OCI-LY7 (cell line): Measurements from ENCODE around the gene ADCYAP1.

Source experiments
- CTCF ChIP-seq: fragments of 200-600 bp; sonication (generic); conservative IDR thresholded peaks from 2 replicates; pipeline ENCODE4 v1.5.1; 2014; ENCODE audit warnings: mild to moderate bottlenecking, antibody characterized with exemption, low read length, moderate library complexity, mixed read lengths
- EZH2phosphoT487 ChIP-seq: fragments of 200-600 bp; sonication (generic); IDR thresholded peaks from 2 replicates; pipeline ENCODE4 v1.6.1; 2018; ENCODE audit warnings: low read depth, borderline replicate concordance, mild to moderate bottlenecking, mixed run types, antibody characterized with exemption, low read length, moderate library complexity, mixed read lengths

DNA sequence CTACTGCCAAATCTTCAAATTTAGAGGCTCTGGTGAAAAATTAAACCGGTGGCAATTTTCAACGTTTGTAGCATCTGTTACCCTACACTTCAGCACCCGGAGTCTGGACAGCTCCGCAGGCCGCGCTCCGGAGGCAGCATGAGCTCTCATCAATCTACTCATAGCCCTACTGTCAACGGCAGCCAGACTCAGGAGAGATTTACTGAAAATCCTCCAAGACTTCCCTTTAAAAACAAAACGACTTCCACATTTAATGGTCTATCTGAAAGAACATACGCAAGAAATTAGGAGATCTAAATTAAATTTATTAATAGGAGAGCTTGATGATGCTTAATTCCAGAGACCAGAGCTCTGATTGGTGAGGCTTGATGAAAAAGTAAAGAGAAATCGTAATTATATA lies 970 bp upstream of the ADCYAP1 start:
- TF ChIP-seq CTCF = no peak
- TF ChIP-seq EZH2phosphoT487 = no peak
